Body of pancreas (tissue), 4 donors: Measurements from ENCODE around the gene ABCA3. TPM values are rescaled to one million over a fixed set of nuclear protein-coding genes. Genes with fewer than 3 reads are reported as not detected.

Experiments used
- ATAC-seq: fragments of 150-250 bp; one replicate; pipeline ENCODE4 v1.9.1; 2016
- DNase-seq, 4 donors: peaks; one replicate each; pipeline ENCODE4 v3.0.0-alpha.2; 2019
- H3K27ac ChIP-seq, 4 donors: fragments of 200-600 bp; sonication (generic); 1 replicate in 3 of 4; 2 replicates in 1 of 4; pipeline versions ENCODE4 v1.5.1 to v1.6.1; 2016 to 2019; ENCODE audit warnings: mild to moderate bottlenecking in 1 of 4, mixed read lengths in 1 of 4, moderate library complexity in 1 of 4
- H3K27me3 ChIP-seq, 2 donors: fragments of 200-600 bp; sonication (generic); one replicate each; pipeline ENCODE4 v1.6.0; 2016; ENCODE audit warnings: mild to moderate bottlenecking in 1 of 2
- H3K36me3 ChIP-seq, 2 donors: fragments of 200-600 bp; sonication (generic); replicated peaks in 1 of 2; 2 replicates each; pipeline ENCODE4 v1.5.1; 2016; ENCODE audit warnings: low read depth in 2 of 2; ENCODE audit not compliant: insufficient read depth in 1 of 2
- H3K4me1 ChIP-seq: fragments of 200-600 bp; sonication (generic); one replicate; pipeline ENCODE4 v1.6.0; 2016
- H3K4me3 ChIP-seq, 2 donors: fragments of 200-600 bp; sonication (generic); 1 replicate in 1 of 2; 2 replicates in 1 of 2; pipeline ENCODE4 v1.5.1; 2016 to 2019
- H3K9me3 ChIP-seq, 3 donors: fragments of 200-600 bp; sonication (generic); 1 replicate in 2 of 3; 2 replicates in 1 of 3; pipeline ENCODE4 v1.5.1; 2016
- POLR2A ChIP-seq, 3 donors: fragments of 450-650 bp; IDR thresholded peaks; one replicate each; pipeline ENCODE4 v1.6.1; 2016; ENCODE audit warnings: antibody characterized with exemption in 3 of 3, mild to moderate bottlenecking in 2 of 3
- WGBS, 2 donors: methylation state at CpG; one replicate each; pipeline ENCODE4 v1.1.5; 2017; 5-methylcytosine and 5-hydroxymethylcytosine counted together
- intact Hi-C: fragments of 100-400 bp; cut with DNase I; formaldehyde crosslinking; loops from one replicate; pipeline ENCODE4 v1.15.1; 2023
- total RNA-seq, 2 donors: library from RNA; depleted of rRNA; stranded (reverse); fragments of >200 nt; gene quantifications; one replicate each; pipeline ENCODE4 v1.1.0, GENCODE V29; 2016
- TF ChIP-seq, protein P1 (sequence below), 7 experiments: fragments of 450-650 bp in 4 of 7; fragments of 200-600 bp in 3 of 7; sonication (generic) in 3 of 7; IDR thresholded peaks; one replicate each; pipeline ENCODE4 v1.5.1; 2016 to 2019; ENCODE audit warnings: antibody characterized with exemption in 7 of 7

The ABCA3 gene
- total RNA-seq, 2 donors from 2014 or later: 13.8 to 21.0 TPM

DNA sequence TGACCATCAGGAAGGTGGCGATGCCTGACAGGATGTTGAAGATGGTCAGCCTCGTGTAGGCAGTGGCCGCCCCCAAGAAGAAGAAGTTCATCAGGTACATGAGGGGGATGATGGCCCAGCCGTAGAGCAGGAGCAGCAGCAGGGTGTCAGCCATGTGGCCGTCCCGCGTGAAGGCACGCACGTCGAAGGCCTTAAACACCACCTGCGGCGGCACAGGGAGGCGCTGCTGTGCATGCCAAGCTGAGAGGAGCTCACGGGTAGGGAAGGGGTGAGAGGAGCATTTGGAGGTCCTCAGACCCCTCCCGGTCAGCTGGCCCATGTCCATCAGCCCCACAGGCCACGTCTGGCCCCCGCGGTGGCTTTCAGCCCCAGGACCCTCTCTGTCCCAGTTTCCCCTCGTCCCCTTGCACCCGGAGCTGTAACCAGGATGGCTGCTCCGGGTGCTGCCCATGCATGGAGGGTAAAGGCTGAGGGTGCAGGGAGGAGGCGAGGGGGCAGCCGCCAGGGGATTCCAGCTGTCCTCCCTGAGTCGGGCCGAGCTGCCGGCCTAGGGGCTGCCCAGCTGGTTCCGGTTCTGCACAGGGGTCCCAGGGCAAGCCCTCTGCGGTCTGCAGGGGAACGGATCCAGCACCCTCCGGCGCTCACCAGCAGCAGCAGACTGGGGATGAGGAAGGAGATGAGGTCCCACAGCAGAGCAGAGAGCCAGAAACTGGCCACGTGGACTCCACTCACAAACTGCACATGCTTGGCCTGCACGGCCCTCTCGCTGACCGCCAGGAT, 55.5 kb downstream of the ABCA3 start:
- TF ChIP-seq, protein P1, sequence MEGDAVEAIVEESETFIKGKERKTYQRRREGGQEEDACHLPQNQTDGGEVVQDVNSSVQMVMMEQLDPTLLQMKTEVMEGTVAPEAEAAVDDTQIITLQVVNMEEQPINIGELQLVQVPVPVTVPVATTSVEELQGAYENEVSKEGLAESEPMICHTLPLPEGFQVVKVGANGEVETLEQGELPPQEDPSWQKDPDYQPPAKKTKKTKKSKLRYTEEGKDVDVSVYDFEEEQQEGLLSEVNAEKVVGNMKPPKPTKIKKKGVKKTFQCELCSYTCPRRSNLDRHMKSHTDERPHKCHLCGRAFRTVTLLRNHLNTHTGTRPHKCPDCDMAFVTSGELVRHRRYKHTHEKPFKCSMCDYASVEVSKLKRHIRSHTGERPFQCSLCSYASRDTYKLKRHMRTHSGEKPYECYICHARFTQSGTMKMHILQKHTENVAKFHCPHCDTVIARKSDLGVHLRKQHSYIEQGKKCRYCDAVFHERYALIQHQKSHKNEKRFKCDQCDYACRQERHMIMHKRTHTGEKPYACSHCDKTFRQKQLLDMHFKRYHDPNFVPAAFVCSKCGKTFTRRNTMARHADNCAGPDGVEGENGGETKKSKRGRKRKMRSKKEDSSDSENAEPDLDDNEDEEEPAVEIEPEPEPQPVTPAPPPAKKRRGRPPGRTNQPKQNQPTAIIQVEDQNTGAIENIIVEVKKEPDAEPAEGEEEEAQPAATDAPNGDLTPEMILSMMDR (IDR thresholded peaks at IDR 0.05): no peak
- no peak for TF ChIP-seq POLR2A (IDR thresholded peaks at IDR 0.05)
- WGBS, 2 donors: 87 to 91% methylated on average over 21 to 32 of the region's 35 CpGs
- Histone ChIP-seq H3K27ac (no peak overlapping the region), H3K27me3 (no peaks in the 10 kb centered on the region), H3K9me3 (no peaks in the 10 kb centered on the region), H3K4me1 (no peaks in the 10 kb centered on the region), H3K36me3 (peaks cover 0 to 3% of the 10 kb centered on the region in 2 donors), H3K4me3 (no peak overlapping the region)
- intact Hi-C loops: no loop called here
- ATAC-seq: no peak
- DNase-seq: no peak

DNA sequence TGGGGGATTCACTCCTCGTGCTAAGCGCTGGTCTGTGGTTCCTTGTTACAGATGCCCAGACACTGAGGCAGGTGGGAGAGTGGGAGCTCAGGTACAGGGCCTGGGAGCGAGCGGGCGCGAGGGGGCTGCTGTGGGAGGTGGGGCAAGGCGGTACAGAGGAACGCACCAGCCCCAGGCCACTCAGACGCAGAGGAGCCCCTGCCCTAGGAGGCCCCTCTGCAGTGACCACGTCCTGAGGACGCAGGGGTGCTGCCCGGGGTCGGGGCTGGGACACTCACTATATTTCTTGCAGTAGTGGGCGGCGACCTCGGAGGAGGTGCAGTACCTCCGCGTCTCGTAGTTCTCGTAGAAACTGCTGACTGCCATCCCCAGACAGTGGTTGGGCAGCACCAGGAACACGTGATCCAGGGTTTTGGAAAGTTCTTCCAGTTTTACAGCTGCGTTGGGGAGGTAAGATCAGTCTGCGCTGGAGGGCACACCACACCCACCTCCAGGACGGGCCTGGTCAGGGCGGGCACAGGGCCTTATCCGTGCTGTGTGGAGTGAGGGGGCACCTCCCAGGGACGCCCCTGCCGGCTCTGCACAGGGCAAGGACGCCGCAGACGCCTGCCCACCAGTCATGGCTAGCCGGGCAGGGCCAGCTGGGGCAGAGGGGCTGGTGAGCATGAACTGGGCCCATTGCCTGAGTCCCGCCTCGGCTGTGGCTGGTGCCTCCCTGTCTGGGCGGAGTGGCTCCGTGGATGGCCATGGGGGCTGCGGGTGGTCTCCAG, 56.3 kb downstream of the ABCA3 start:
- WGBS, 2 donors: 90 to 92% methylated on average over 21 to 32 of the region's 37 CpGs
- no peak for DNase-seq
- no peak for ATAC-seq
- no peaks in the 10 kb centered on the region for H3K4me1 ChIP-seq
- H3K27ac ChIP-seq: no peak overlapping the region
- TF ChIP-seq, protein P1 (IDR thresholded peaks at IDR 0.05): no peak
- no peak for TF ChIP-seq POLR2A (IDR thresholded peaks at IDR 0.05)
- H3K27me3 ChIP-seq: no peaks in the 10 kb centered on the region
- no peaks in the 10 kb centered on the region for H3K9me3 ChIP-seq
- intact Hi-C loops: no loop called here
- peaks cover 0 to 3% of the 10 kb centered on the region in 2 donors for H3K36me3 ChIP-seq
- H3K4me3 ChIP-seq: no peak overlapping the region

DNA sequence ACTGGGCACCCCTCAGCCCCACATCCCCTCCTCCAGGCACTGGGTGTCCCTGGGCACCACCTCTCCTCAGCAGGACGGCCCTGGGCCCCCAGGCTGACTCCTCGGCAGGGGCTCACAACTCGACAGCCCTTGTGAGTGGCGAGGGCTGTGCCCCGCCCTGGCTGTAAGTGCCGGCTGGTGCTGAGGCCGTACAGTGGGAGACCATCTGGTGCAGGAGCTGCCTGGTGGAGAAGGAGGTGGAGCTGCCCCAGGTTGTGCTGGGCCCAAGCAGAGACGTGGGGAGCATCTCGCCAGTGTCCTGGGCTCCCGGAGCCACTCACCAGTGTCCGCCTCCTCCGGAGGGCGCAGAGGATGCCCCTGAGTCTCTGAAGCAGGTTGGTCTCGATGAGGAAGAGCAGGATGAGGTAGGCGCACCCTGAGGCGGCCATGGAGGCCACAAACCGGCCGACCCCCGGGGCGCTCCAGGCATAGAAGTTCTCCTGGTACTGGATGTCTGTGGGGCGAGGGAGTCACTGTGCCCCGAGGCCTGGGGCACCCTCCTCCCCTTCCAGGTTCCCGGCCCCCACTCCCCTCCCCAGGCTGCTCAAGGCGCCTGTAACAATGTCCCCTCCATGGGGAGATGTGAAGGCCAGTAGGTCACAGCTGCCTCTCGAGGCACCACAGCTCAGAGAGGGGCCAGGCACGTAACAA, 57.5 kb downstream of the ABCA3 start:
- TF ChIP-seq, protein P1 (IDR thresholded peaks at IDR 0.05): no peak
- no peak for TF ChIP-seq POLR2A (IDR thresholded peaks at IDR 0.05)
- no peaks in the 10 kb centered on the region for H3K4me1 ChIP-seq
- WGBS, 2 donors: 88 to 90% methylated on average over 6 to 13 of the region's 26 CpGs
- H3K4me3 ChIP-seq: no peak overlapping the region
- H3K36me3 ChIP-seq: peaks cover 0 to 3% of the 10 kb centered on the region in 2 donors
- no peaks in the 10 kb centered on the region for H3K27me3 ChIP-seq
- H3K27ac ChIP-seq: no peak overlapping the region
- DNase-seq: no peak
- intact Hi-C loops: no loop called here
- H3K9me3 ChIP-seq: no peaks in the 10 kb centered on the region
- no peak for ATAC-seq

DNA sequence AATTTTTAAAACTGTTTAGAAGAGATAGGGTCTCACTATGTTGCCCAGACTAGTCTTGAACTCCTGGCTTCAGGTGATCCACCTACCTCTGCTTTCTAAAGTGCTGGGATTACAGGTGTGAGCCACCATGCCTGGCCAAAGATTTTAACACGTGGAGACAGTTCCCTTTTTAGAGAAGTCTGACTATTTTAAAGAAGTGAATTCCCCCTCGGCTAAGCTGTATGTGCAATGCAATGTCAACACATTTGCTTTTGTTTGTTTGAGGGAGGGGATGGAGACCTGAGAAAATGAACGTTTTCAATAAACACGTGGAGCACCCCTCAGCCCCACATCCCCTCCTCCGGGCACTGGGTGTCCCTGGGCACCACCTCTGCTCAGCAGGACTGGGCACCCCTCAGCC, 58.3 kb downstream of the ABCA3 start:
- Histone ChIP-seq H3K4me3 (no peak overlapping the region), H3K27ac (no peak overlapping the region), H3K36me3 (peaks cover 0 to 3% of the 10 kb centered on the region in 2 donors), H3K4me1 (no peaks in the 10 kb centered on the region), H3K27me3 (no peaks in the 10 kb centered on the region), H3K9me3 (no peaks in the 10 kb centered on the region)
- ATAC-seq (no peak), DNase-seq (no peak)
- TF ChIP-seq POLR2A (IDR thresholded peaks at IDR 0.05): no peak
- TF ChIP-seq, protein P1 (IDR thresholded peaks at IDR 0.05): no peak
- WGBS, 2 donors: 68 to 75% methylated on average over 5 of the region's 5 CpGs
- intact Hi-C loops: no loop called here
